ENCODE results near the gene CADPS2. TPM values are rescaled to one million over a fixed set of nuclear protein-coding genes. Genes with fewer than 3 reads are reported as not detected.

CADPS2 gene
- total and polyA plus RNA-seq, 8 donors: 7.0 to 57.8 (median 29.7) TPM

DNA sequence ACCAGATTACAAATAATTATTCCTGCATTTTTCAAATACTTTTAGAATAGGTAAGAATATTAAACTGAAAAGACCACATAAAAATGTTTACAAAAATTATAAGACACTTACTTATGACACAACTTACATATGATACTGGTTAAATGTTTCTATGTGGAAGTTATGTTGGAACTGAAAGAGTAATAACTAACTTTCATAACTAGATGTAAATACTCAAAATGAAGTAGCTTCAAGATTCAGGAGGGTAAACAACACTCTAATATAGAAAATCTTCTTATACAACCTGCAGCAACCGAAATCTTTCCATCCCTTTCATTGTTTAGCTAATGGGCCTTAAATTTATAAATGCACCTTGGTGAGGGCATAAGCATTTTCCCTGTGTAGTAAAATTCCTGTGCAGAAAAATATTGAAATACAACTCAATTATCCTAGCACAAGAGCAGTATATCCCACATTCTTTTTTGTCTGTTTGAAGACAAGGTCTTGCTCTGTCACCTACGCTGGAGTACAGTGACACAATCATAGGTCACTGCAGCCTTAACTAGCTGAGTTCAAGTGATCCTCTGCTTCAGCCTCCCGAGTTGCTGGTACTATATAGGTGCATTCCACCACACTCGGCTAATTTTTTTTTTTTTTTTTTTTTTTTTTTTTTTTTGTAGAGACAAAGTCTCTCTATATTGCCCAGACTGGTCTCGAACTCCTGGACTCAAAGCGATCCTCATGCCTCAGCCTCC, 168.7 kb downstream of the CADPS2 start:
- Histone ChIP-seq H3K27me3 (no peaks in the 10 kb centered on the region), H3K27ac (no peak overlapping the region), H3K9me3 (no peaks in the 10 kb centered on the region), H3K4me3 (no peak overlapping the region), H3K36me3 (no peaks in the 10 kb centered on the region), H3K4me1 (no peaks in the 10 kb centered on the region)
- TF ChIP-seq POLR2AphosphoS5 (IDR thresholded peaks at IDR 0.05): no peak
- TF ChIP-seq POLR2A (IDR thresholded peaks at IDR 0.05): no peak
- TF ChIP-seq EP300 (IDR thresholded peaks at IDR 0.05): no peak
- TF ChIP-seq, protein P1, sequence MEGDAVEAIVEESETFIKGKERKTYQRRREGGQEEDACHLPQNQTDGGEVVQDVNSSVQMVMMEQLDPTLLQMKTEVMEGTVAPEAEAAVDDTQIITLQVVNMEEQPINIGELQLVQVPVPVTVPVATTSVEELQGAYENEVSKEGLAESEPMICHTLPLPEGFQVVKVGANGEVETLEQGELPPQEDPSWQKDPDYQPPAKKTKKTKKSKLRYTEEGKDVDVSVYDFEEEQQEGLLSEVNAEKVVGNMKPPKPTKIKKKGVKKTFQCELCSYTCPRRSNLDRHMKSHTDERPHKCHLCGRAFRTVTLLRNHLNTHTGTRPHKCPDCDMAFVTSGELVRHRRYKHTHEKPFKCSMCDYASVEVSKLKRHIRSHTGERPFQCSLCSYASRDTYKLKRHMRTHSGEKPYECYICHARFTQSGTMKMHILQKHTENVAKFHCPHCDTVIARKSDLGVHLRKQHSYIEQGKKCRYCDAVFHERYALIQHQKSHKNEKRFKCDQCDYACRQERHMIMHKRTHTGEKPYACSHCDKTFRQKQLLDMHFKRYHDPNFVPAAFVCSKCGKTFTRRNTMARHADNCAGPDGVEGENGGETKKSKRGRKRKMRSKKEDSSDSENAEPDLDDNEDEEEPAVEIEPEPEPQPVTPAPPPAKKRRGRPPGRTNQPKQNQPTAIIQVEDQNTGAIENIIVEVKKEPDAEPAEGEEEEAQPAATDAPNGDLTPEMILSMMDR (IDR thresholded peaks at IDR 0.05): no peak
- DNase-seq: no peak
- intact Hi-C loops (cut with DNase I; ENCODE audit: low total_unique reads): no loop called here
- WGBS, 5 donors: 90 to 96% (median 94%) methylated on average over 6 of the region's 6 CpGs

DNA sequence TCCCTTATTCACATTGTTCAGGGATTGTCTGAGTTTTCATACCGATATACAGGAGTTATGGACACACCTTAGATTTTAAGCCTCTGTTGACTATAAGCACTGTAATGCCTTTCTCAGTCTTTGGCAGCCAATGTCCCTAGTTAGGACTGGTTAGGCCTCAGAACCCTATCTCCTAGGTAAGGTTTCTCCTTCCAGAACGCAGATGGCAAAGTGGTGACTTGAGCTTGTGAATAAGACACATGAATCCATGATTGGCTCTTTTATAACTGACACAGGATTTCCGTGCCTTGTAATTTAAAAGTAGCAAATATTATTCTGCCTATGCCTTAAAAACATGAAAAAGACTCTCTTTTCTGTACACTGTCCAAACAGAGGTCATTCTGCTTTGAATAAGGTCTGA, 171.1 kb downstream of the CADPS2 start:
- DNase-seq: no peak
- no peak for TF ChIP-seq POLR2A (IDR thresholded peaks at IDR 0.05)
- TF ChIP-seq, protein P1 (IDR thresholded peaks at IDR 0.05): no peak
- no peak for TF ChIP-seq EP300 (IDR thresholded peaks at IDR 0.05)
- no peak for TF ChIP-seq POLR2AphosphoS5 (IDR thresholded peaks at IDR 0.05)
- 68 to 93% (median 90%) methylated on average over 3 of the region's 3 CpGs for WGBS, 5 donors
- Histone ChIP-seq H3K27me3 (no peaks in the 10 kb centered on the region), H3K9me3 (no peaks in the 10 kb centered on the region), H3K4me3 (no peak overlapping the region), H3K27ac (no peak overlapping the region), H3K36me3 (no peaks in the 10 kb centered on the region), H3K4me1 (no peaks in the 10 kb centered on the region)
- intact Hi-C loops (cut with DNase I; ENCODE audit: low total_unique reads): no loop called here

DNA sequence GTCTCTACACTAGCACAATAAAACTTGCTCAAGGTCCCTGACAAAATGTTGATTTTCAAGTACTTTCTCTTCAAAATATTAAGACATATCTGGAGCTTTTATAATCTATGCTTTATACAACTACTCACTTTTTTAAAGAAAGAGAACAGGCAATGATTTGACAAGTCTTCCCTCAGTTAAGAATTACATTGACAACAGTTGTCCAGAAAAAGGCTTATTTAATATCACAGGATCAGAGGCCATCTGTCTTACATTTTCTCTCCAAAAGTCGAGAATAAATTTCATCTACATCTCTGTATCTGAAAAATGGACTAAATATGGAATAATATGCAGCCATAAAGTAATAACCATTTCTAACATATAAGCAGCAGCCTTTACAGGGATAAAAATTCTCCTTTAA, 175.3 kb downstream of the CADPS2 start:
- Histone ChIP-seq H3K27ac (no peak overlapping the region), H3K36me3 (no peaks in the 10 kb centered on the region), H3K4me3 (no peak overlapping the region), H3K27me3 (no peaks in the 10 kb centered on the region), H3K4me1 (no peaks in the 10 kb centered on the region), H3K9me3 (no peaks in the 10 kb centered on the region)
- WGBS, 5 donors: 69 to 83% (median 78%) methylated on average over 1 of the region's 1 CpG
- no peak for TF ChIP-seq EP300 (IDR thresholded peaks at IDR 0.05)
- TF ChIP-seq, protein P1 (IDR thresholded peaks at IDR 0.05): no peak
- no peak for TF ChIP-seq POLR2A (IDR thresholded peaks at IDR 0.05)
- no peak for TF ChIP-seq POLR2AphosphoS5 (IDR thresholded peaks at IDR 0.05)
- no peak for DNase-seq
- intact Hi-C loops (cut with DNase I; ENCODE audit: low total_unique reads): no loop called here

DNA sequence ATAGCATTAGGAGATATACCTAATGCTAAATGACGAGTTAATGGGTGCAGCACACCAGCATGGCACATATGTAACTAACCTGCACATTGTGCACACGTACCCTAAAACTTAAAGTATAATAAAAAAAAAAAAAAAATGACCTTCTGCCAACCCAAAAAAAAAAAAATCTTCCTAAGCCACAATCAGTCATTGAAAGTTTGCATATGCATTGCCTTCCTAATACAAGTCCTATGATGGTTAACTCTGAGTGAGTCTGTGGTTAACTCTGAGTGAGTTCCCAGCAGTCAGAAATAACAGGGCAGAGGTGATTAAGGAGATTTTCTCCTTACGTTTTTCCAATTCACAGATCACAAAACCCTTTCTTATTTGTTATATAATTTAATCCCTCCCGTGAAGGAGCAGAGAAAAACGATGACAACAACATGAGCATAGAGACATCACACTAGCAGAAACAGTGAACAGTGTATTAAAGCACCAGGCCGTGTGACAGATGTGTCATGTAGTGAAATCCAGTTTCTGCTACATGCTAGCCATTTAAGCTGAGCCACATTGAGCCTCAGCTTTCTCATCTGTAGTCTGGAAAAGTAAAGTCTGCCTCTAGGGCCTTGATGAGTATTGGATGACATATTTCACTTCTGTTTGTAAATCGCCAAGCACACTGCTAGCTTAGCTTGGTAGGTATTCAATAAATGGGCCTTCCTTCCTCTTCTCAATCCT, 176.2 kb downstream of the CADPS2 start:
- H3K27ac ChIP-seq: no peak overlapping the region
- TF ChIP-seq, protein P1 (IDR thresholded peaks at IDR 0.05): no peak
- no peak for TF ChIP-seq POLR2A (IDR thresholded peaks at IDR 0.05)
- TF ChIP-seq POLR2AphosphoS5 (IDR thresholded peaks at IDR 0.05): no peak
- TF ChIP-seq EP300 (IDR thresholded peaks at IDR 0.05): no peak
- H3K36me3 ChIP-seq: no peaks in the 10 kb centered on the region
- H3K9me3 ChIP-seq: no peaks in the 10 kb centered on the region
- no peak for DNase-seq
- no peak overlapping the region for H3K4me3 ChIP-seq
- H3K4me1 ChIP-seq: no peaks in the 10 kb centered on the region
- intact Hi-C loops (cut with DNase I; ENCODE audit: low total_unique reads): no loop called here
- no peaks in the 10 kb centered on the region for H3K27me3 ChIP-seq
- 82 to 88% (median 86%) methylated on average over 7 of the region's 7 CpGs for WGBS, 5 donors
